DMS 273 (cell line): ENCODE results near the gene MLF2.
"Not testable (repeated sequence)": the region's sequence is repeated elsewhere in the genome, so short reads cannot be mapped to it uniquely, and the experiment has no call there.

ENCODE experiments used
- DNase-seq: peaks from one replicate; lab custom pipeline; 2025; ENCODE audit not compliant: unreplicated experiment; lab: John Stamatoyannopoulos, UW

Gene MLF2

GRCh38 chr12:6735448-6736191 lies 17.3 kb downstream of the MLF2 start:
- DNase-seq, result peak; percentile 70

GRCh38 chr12:6734506-6735387 lies 18.2 kb downstream of the MLF2 start:
- DNase-seq, result no peak

GRCh38 chr12:6730169-6730568 lies 22.8 kb downstream of the MLF2 start:
- DNase-seq, result no peak

- no peak for DNase-seq
Measured at GRCh38 chr12:6729186-6729585, 23.8 kb downstream of the MLF2 start.

- no peak for DNase-seq
Measured at GRCh38 chr12:6725350-6725749, 27.6 kb downstream of the MLF2 start.

GRCh38 chr12:6724409-6724797 lies 28.5 kb downstream of the MLF2 start:
- DNase-seq, result peak; percentile 50

GRCh38 chr12:6723607-6724408 lies 29.1 kb downstream of the MLF2 start, which contains the start of gene COPS7A:
COPS7A (plus strand) TSS chr12:6724046; CDS start chr12:6724657, 611 bp downstream.
- DNase-seq, result peak; percentile 98

GRCh38 chr12:6722863-6723262 lies 30.1 kb downstream of the MLF2 start:
- DNase-seq, result no peak

GRCh38 chr12:6716874-6717437 lies 36.0 kb downstream of the MLF2 start:
- no peak for DNase-seq

GRCh38 chr12:6716031-6716873 lies 36.7 kb downstream of the MLF2 start:
- not testable (repeated sequence) for DNase-seq

- DNase-seq, result no peak
Measured at GRCh38 chr12:6708960-6709394, 44.0 kb downstream of the MLF2 start.

GRCh38 chr12:6708351-6708750 lies 44.6 kb downstream of the MLF2 start:
- DNase-seq, result not testable (repeated sequence)

GRCh38 chr12:6703631-6704030 lies 49.3 kb downstream of the MLF2 start:
- DNase-seq, result peak; percentile 51

- DNase-seq, result no peak
Measured at GRCh38 chr12:6701078-6701768, 51.7 kb downstream of the MLF2 start.

- peak; percentile 39 for DNase-seq
Measured at GRCh38 chr12:6700646-6701051, 52.3 kb downstream of the MLF2 start, which contains the start of gene PIANP. PIANP (minus strand) TSS chr12:6700815; CDS start chr12:6698061, 2,754 bp downstream.

- DNase-seq, result peak; percentile 35
Measured at GRCh38 chr12:6699989-6700645, 52.8 kb downstream of the MLF2 start.

- no peak for DNase-seq
Measured at GRCh38 chr12:6699259-6699988, 53.5 kb downstream of the MLF2 start.
